Measurements from ENCODE around the gene ZNF407. TPM values are rescaled to one million over a fixed set of nuclear protein-coding genes. Genes with fewer than 3 reads are reported as not detected.

The ZNF407 gene
- total RNA-seq, 1 experiment from 2014 or later = 5.9 TPM

- DNase-seq (ENCODE audit: low read depth) = no peak
These were observed 130.9 kb downstream of the ZNF407 start for GRCh38 chr18:74728586-74728985.

GRCh38 chr18:74731097-74731496, 133.4 kb downstream of the ZNF407 start:
- DNase-seq (ENCODE audit: low read depth) = peak; percentile 37

- DNase-seq (ENCODE audit: low read depth) = no peak
These were observed 134.7 kb downstream of the ZNF407 start for GRCh38 chr18:74732380-74732779.

GRCh38 chr18:74733598-74733997, 135.9 kb downstream of the ZNF407 start:
- no peak for DNase-seq (ENCODE audit: low read depth)

GRCh38 chr18:74734013-74734444, 136.4 kb downstream of the ZNF407 start:
- DNase-seq (ENCODE audit: low read depth) = no peak

GRCh38 chr18:74739926-74740325, 142.3 kb downstream of the ZNF407 start:
- no peak for DNase-seq (ENCODE audit: low read depth)

GRCh38 chr18:74742573-74743243, 145.0 kb downstream of the ZNF407 start:
- DNase-seq (ENCODE audit: low read depth) = no peak

GRCh38 chr18:74745633-74746403, 148.1 kb downstream of the ZNF407 start:
- DNase-seq (ENCODE audit: low read depth) = peak; percentile 68

- no peak for DNase-seq (ENCODE audit: low read depth)
These were observed 151.1 kb downstream of the ZNF407 start for GRCh38 chr18:74748809-74749208.

- DNase-seq (ENCODE audit: low read depth) = no peak
These were observed 161.3 kb downstream of the ZNF407 start for GRCh38 chr18:74758995-74759394.

GRCh38 chr18:74760026-74760425, 162.4 kb downstream of the ZNF407 start:
- DNase-seq (ENCODE audit: low read depth) = no peak

- no peak for DNase-seq (ENCODE audit: low read depth)
These were observed 162.8 kb downstream of the ZNF407 start for GRCh38 chr18:74760436-74760835.

- DNase-seq (ENCODE audit: low read depth) = no peak
These were observed 168.6 kb downstream of the ZNF407 start for GRCh38 chr18:74766251-74766650.

GRCh38 chr18:74768096-74768495, 170.4 kb downstream of the ZNF407 start:
- DNase-seq (ENCODE audit: low read depth) = no peak

GRCh38 chr18:74773171-74773624, 175.5 kb downstream of the ZNF407 start:
- no peak for DNase-seq (ENCODE audit: low read depth)

- DNase-seq (ENCODE audit: low read depth) = no peak
These were observed 176.8 kb downstream of the ZNF407 start for GRCh38 chr18:74774486-74774885.

- peak; percentile 26 for DNase-seq (ENCODE audit: low read depth)
These were observed 177.6 kb downstream of the ZNF407 start for GRCh38 chr18:74775239-74775638.

- no peak for DNase-seq (ENCODE audit: low read depth)
These were observed 180.6 kb downstream of the ZNF407 start for GRCh38 chr18:74778191-74778847.

GRCh38 chr18:74784752-74785151, 187.1 kb downstream of the ZNF407 start:
- no peak for DNase-seq (ENCODE audit: low read depth)

- no peak for DNase-seq (ENCODE audit: low read depth)
These were observed 188.0 kb downstream of the ZNF407 start for GRCh38 chr18:74785632-74786031.

- no peak for DNase-seq (ENCODE audit: low read depth)
These were observed 191.0 kb downstream of the ZNF407 start for GRCh38 chr18:74788657-74789056.

- no peak for DNase-seq (ENCODE audit: low read depth)
These were observed 191.4 kb downstream of the ZNF407 start for GRCh38 chr18:74789078-74789477.

- DNase-seq (ENCODE audit: low read depth) = no peak
These were observed 192.8 kb downstream of the ZNF407 start for GRCh38 chr18:74790451-74790850.

Data from Daoy (cell line).